NT2/D1 (cell line): ENCODE data around the gene PRMT1.

Experiments
- SUZ12 ChIP-seq: IDR thresholded peaks from 2 replicates; pipeline ENCODE4 v1.6.1; 2011; ENCODE audit not compliant: insufficient read length, insufficient read depth; ENCODE audit errors: extremely low read depth
- YY1 ChIP-seq: IDR thresholded peaks from 2 replicates; pipeline ENCODE4 v1.6.1; 2011; ENCODE audit not compliant: insufficient read length, insufficient read depth

GRCh38 chr19:49704888-49705642 is 28.0 kb downstream of the PRMT1 start:
- no peak for TF ChIP-seq YY1
- TF ChIP-seq SUZ12: no peak
